ENCODE measurements around the gene MGRN1.

DNA sequence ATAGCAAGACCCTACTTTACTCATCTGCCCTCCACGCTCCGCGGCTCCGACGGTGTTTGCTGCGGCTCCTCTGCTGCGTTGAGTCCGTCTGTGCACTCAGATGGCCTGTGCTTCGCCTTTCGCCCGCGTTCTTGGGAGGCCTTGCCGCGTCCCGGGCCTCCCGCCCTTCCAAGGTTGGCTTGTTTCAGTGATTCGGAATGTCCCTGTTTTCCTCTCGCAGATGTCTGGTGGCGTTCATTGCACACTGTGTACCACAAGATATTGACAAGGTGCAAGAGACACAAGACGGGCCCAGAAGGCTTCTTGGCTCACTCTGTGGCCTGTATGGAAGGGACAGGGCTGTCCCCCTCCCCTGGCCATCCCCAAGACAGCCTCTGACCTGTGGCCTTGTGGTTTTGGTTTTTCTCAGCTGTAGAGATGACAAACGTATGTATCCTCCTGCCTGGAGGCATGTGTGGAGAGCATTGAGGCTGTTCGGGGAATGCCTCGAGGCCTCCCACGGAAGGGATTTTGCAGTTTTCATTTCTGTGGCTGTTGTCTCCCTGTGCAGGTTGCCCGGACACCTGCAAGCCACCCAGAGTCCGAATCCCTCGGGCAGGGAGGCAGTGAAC is 15.4 kb downstream of the MGRN1 start:
- TF ChIP-seq, protein P1, sequence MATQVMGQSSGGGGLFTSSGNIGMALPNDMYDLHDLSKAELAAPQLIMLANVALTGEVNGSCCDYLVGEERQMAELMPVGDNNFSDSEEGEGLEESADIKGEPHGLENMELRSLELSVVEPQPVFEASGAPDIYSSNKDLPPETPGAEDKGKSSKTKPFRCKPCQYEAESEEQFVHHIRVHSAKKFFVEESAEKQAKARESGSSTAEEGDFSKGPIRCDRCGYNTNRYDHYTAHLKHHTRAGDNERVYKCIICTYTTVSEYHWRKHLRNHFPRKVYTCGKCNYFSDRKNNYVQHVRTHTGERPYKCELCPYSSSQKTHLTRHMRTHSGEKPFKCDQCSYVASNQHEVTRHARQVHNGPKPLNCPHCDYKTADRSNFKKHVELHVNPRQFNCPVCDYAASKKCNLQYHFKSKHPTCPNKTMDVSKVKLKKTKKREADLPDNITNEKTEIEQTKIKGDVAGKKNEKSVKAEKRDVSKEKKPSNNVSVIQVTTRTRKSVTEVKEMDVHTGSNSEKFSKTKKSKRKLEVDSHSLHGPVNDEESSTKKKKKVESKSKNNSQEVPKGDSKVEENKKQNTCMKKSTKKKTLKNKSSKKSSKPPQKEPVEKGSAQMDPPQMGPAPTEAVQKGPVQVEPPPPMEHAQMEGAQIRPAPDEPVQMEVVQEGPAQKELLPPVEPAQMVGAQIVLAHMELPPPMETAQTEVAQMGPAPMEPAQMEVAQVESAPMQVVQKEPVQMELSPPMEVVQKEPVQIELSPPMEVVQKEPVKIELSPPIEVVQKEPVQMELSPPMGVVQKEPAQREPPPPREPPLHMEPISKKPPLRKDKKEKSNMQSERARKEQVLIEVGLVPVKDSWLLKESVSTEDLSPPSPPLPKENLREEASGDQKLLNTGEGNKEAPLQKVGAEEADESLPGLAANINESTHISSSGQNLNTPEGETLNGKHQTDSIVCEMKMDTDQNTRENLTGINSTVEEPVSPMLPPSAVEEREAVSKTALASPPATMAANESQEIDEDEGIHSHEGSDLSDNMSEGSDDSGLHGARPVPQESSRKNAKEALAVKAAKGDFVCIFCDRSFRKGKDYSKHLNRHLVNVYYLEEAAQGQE (IDR thresholded peaks at IDR 0.05; ENCODE audit: insufficient read depth in 1 of 2, low read depth in 2 of 2, low read length in 2 of 2): no peak
- TF ChIP-seq POLR2AphosphoS5 (IDR thresholded peaks at IDR 0.05; ENCODE audit: low read depth, low read length): no peak
